ENCODE data around the gene FAM217A.

DNA sequence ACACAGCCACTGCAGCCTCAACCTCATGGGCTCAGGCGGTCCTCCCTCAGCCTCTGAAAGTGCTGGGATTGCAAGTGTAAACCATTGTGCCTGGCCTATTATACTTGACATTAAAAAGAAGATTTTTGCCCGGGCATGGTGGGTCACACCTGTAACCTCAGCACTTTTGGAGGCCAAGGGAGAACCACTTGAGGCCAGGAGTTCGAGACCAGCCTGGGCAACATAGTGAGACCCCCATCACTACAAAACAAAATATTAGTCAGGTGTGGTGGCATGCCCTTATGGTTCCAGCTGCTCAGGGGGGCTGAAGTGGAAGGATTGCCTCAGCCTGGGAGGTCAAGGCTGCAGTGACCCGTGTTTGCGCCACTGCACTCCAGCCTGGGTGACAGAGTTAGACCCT is 42.4 kb downstream of the FAM217A start:
- no peak for TF ChIP-seq YY1 (IDR thresholded peaks at IDR 0.05; ENCODE audit: low read depth)
- TF ChIP-seq CREB1 (IDR thresholded peaks at IDR 0.05; ENCODE audit: low read depth) = no peak

Data from Ishikawa (cell line).